HCT116 (cell line): ENCODE results near the gene DNAJC5G. TPM values are rescaled to one million over a fixed set of nuclear protein-coding genes. Genes with fewer than 3 reads are reported as not detected.

Experiments
- ATAC-seq: fragments of 200-7000 bp; cut with Tn5 transposase; 2 replicates; pipeline ENCODE4 v1.9.1; 2020; ENCODE audit warnings: mild to moderate bottlenecking, moderate library complexity
- BruUV-seq: library from RNA; stranded (reverse); fragments of 400-500 nt; replicated peaks from 2 replicates; lab custom pipeline; 2021; lab: Mats Ljungman, UMichigan
- CTCF ChIA-PET: fragments of 300-600 bp; sonication (Branson Sonifier 250); formaldehyde crosslinking; loops from one replicate; lab custom pipeline; 2021; ENCODE audit warnings: antibody characterized with exemption; lab: Charles Lee
- POLR2A ChIA-PET: fragments of 300-600, 350-600 bp; sonication (Branson Sonifier 250); formaldehyde crosslinking; loops from one replicate; lab custom pipeline; 2021; ENCODE audit warnings: antibody characterized with exemption; lab: Charles Lee
- RAD21 ChIA-PET, 2 experiments: fragments of 300-600 bp; sonication (Branson Sonifier 250); formaldehyde crosslinking; loops; one replicate each; lab custom pipeline; 2023; ENCODE audit warnings: low total read pairs in 2 of 2; ENCODE audit not compliant: uncharacterized antibody in 2 of 2, unreplicated experiment in 2 of 2, low non-redundant PET in 1 of 2; lab: Charles Lee
- DNase-seq: peaks from one replicate; pipeline ENCODE4 v3.0.0-alpha.2; 2010; ENCODE audit warnings: low read depth, low spot score
- H2AFZ ChIP-seq: fragments of 200-600 bp; shearing (Covaris generic), sonication (generic); 2 replicates; pipeline ENCODE4 v1.6.1; 2017; ENCODE audit warnings: low read depth, mixed run types, mixed read lengths, antibody characterized with exemption, low read length; ENCODE audit not compliant: poor library complexity, severe bottlenecking
- H3K27ac ChIP-seq: 2 replicates; pipeline ENCODE4 v1.5.1; 2012; ENCODE audit warnings: low read depth, low read length
- H3K27me3 ChIP-seq: fragments of 200-600 bp; sonication (generic); 2 replicates; pipeline ENCODE4 v1.6.1; 2016; ENCODE audit warnings: mixed run types, low read length, mixed read lengths; ENCODE audit not compliant: insufficient read depth
- H3K36me3 ChIP-seq, 2 experiments: fragments of 200-500 bp in 1 of 2; fragments of 200-600 bp in 1 of 2; sonication (Bioruptor generic) in 1 of 2; sonication (generic) in 1 of 2; 2 replicates each; pipeline versions ENCODE4 v1.5.1 to v1.6.1; 2014 to 2016; ENCODE audit warnings: low read length in 2 of 2, inconsistent platforms in 1 of 2, mixed read lengths in 1 of 2, mixed run types in 1 of 2; ENCODE audit not compliant: insufficient read depth in 2 of 2, control insufficient read depth in 1 of 2
- H3K4me1 ChIP-seq, 2 experiments: fragments of 200-600 bp in 1 of 2; sonication (generic) in 1 of 2; 2 replicates each; pipeline versions ENCODE4 v1.5.1 to v1.6.1; 2012 to 2017; ENCODE audit warnings: low read length in 2 of 2, inconsistent platforms in 1 of 2, mild to moderate bottlenecking in 1 of 2, mixed read lengths in 1 of 2, mixed run types in 1 of 2, moderate library complexity in 1 of 2; ENCODE audit not compliant: insufficient read depth in 2 of 2, control insufficient read depth in 1 of 2
- H3K4me2 ChIP-seq: fragments of 200-600 bp; sonication (generic); 2 replicates; pipeline ENCODE4 v1.6.1; 2017; ENCODE audit warnings: mixed run types, low read length, mixed read lengths
- H3K4me3 ChIP-seq, 2 experiments: fragments of 200-600 bp in 1 of 2; sonication (generic) in 1 of 2; replicated peaks in 1 of 2; 2 replicates each; pipeline ENCODE4 v1.5.1; 2011 to 2016; ENCODE audit warnings: low read length in 2 of 2, control low read depth in 1 of 2, low read depth in 1 of 2, mild to moderate bottlenecking in 1 of 2, mixed read lengths in 1 of 2, mixed run types in 1 of 2
- H3K79me2 ChIP-seq: fragments of 200-600 bp; sonication (generic); 2 replicates; pipeline ENCODE4 v1.6.1; 2017; ENCODE audit warnings: mild to moderate bottlenecking, mixed run types, low read length, moderate library complexity, mixed read lengths; ENCODE audit not compliant: insufficient read depth
- H3K9ac ChIP-seq: fragments of 200-600 bp; sonication (generic); 2 replicates; pipeline ENCODE4 v1.6.1; 2016; ENCODE audit warnings: low read length, mixed read lengths
- H3K9me2 ChIP-seq: fragments of 200-600 bp; sonication (generic), shearing (Covaris generic); 2 replicates; pipeline ENCODE4 v1.6.1; 2017; ENCODE audit warnings: mixed run types, mild to moderate bottlenecking, moderate library complexity; ENCODE audit not compliant: insufficient read depth
- H3K9me3 ChIP-seq, 2 experiments: fragments of 200-500 bp in 1 of 2; fragments of 200-600 bp in 1 of 2; sonication (Bioruptor generic) in 1 of 2; sonication (generic) in 1 of 2; 2 replicates each; pipeline ENCODE4 v1.6.1; 2014 to 2017; ENCODE audit warnings: low read length in 2 of 2, mixed read lengths in 2 of 2, inconsistent platforms in 1 of 2, low read depth in 1 of 2, mild to moderate bottlenecking in 1 of 2, mixed run types in 1 of 2, moderate library complexity in 1 of 2; ENCODE audit not compliant: control insufficient read depth in 1 of 2, insufficient read depth in 1 of 2
- H4K20me1 ChIP-seq: fragments of 200-600 bp; sonication (generic), shearing (Covaris generic); 2 replicates; pipeline ENCODE4 v1.6.1; 2017; ENCODE audit warnings: mixed run types, mild to moderate bottlenecking, moderate library complexity; ENCODE audit not compliant: insufficient read depth
- EGR1 ChIP-seq: IDR thresholded peaks from 2 replicates; pipeline ENCODE4 v1.6.1; 2012; ENCODE audit warnings: low read depth
- EZH2phosphoT487 ChIP-seq: fragments of 200-600 bp; IDR thresholded peaks from 2 replicates; pipeline ENCODE4 v1.6.1; 2018; ENCODE audit warnings: antibody characterized with exemption, borderline replicate concordance
- FOSL1 ChIP-seq: IDR thresholded peaks from 2 replicates; pipeline ENCODE4 v1.6.1; 2012; ENCODE audit warnings: low read depth
- JUND ChIP-seq: IDR thresholded peaks from 2 replicates; pipeline ENCODE4 v1.6.1; 2012
- REST ChIP-seq: IDR thresholded peaks from 2 replicates; pipeline ENCODE4 v1.6.1; 2012; ENCODE audit warnings: low read depth
- intact Hi-C: fragments of 100-400 bp; cut with micrococcal nuclease; formaldehyde crosslinking; loops from 2 replicates; pipeline ENCODE4 v1.10.0; 2022
- total RNA-seq: library from RNA; stranded (reverse); gene quantifications from one replicate; pipeline ENCODE4 v1.2.1, GENCODE V29; 2021; ENCODE audit not compliant: unreplicated experiment
- TF ChIP-seq, protein P1 (sequence below): IDR thresholded peaks from 2 replicates; pipeline ENCODE4 v1.6.1; 2012

DNAJC5G gene
- total RNA-seq, 1 experiment from 2014 or later, result 2.5 TPM

- Histone ChIP-seq H3K9me3 (no peaks in the 10 kb centered on the region), H3K9me2 (no peaks in the 10 kb centered on the region), H3K79me2 (no peaks in the 10 kb centered on the region), H3K27ac (no peak overlapping the region), H4K20me1 (no peaks in the 10 kb centered on the region), H3K9ac (no peak overlapping the region)
- no TSS peak for BruUV-seq
- RAD21 ChIA-PET, result no interaction called here
- POLR2A ChIA-PET, result interaction anchor here (2.3 kb wide), 1 partner anchor 10 kb away, joined by 8 read pairs; no protein-coding TSS in a partner anchor
- TF ChIP-seq, protein P1, sequence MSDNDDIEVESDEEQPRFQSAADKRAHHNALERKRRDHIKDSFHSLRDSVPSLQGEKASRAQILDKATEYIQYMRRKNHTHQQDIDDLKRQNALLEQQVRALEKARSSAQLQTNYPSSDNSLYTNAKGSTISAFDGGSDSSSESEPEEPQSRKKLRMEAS, result no peak
- TF ChIP-seq JUND, result no peak
- TF ChIP-seq EZH2phosphoT487, result no peak
- no peak for TF ChIP-seq REST
- TF ChIP-seq FOSL1, result no peak
- no peak for TF ChIP-seq EGR1
- TF ChIP-seq, all 23 proteins: peak for 0
- H3K4me1 ChIP-seq, result peaks cover 2 to 28% of the 10 kb centered on the region in 2 experiments
- no peak for DNase-seq
- H3K36me3 ChIP-seq, result no peaks in the 10 kb centered on the region
- no peaks in the 10 kb centered on the region for H3K27me3 ChIP-seq
- no peak overlapping the region for H2AFZ ChIP-seq
- CTCF ChIA-PET, result interaction anchor here (1.2 to 5.6 kb wide), 3 partner anchors 10 to 183 kb away, joined by 3 to 50 read pairs (median 12); no protein-coding TSS in a partner anchor
- no peak; the same call in 1 of the 2 replicates for ATAC-seq
- peak overlapping the region; percentile 34 for H3K4me2 ChIP-seq
- H3K4me3 ChIP-seq, result no peak overlapping the region
- intact Hi-C loops, result loop anchor here (5.0 kb wide), 1 partner anchor 316 kb away; no protein-coding TSS in a partner anchor
Observed at GRCh38 chr2:27282892-27283291, 7.7 kb downstream of the DNAJC5G start.
